Measurements from ENCODE around the gene PPP2R2B.

The PPP2R2B gene

DNA sequence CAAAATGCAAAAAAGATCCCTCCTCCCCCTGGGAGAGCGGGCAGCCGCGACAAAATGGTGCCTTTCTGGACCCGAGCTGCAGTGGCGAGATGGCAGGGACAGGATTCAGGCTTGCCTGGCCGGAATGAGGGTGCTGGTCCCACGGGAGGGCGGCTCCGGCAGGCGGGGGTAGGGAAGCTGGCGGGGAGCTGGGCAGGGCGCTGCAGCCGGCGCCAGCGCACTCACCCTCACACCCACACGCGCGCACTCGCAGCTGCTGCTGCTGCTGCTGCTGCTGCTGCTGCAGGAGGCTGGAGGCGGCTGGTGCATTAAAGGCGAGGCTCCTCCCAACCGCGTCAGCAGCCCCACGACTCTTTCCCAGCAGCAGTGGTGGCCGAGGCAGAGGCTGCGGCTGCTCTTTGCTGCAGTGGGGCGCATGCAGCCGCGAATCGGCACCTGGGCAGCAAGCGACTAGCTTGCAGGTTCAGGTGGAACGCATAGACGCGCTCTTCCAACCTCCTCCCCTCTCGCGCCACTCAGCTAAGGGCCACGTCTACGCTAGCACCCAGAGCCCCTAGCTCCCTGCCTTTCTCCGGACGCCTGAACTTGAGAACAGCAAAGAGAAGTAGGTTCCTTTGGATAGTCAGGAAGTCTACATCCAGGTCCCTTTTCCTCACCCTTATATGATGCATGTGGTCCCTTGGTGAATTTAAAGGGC is at the start of gene PPP2R2B:
TSS of gene PPP2R2B (minus strand) at position 282 of the 697 bp plus-strand sequence.
- peak; percentile 38 for DNase-seq

DNA sequence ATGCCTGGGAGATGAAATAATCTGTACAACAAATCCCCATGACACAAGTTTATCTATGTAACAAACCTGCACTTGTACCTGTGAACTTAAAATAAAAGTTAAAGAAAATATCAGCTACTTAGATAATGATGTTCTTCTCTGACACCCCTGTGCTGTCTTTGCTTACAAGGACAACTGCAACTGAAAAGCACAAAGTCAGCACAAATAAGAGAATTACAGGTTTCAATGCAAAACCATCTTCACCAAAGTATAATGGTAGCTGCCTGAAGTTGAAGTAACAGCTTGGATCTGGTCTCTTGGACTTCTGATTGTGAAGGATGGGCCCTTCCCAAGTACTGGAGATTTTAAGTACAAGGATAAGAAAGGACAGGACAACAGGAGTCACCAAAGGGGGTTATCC is 45.6 kb upstream of the PPP2R2B start:
- DNase-seq, result no peak

DNA sequence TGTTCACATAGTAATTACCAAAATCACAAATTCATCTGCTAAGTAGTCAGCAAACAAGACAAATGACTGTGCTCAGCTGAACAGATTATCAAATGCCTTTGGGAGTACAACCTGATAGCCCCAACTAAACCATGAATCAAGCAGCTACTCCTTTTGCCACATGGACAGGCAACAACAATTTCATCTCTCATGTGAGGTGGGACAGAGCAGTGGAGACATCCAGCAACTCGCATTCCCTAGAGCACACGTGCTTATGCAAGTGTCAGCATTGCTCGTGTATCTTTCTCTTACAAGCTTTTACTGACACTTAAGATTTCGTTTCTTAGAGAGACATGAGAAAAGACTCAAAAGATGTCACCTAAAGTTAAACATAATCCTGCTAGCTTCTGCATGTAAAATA is 42.7 kb upstream of the PPP2R2B start:
- DNase-seq, result no peak

DNA sequence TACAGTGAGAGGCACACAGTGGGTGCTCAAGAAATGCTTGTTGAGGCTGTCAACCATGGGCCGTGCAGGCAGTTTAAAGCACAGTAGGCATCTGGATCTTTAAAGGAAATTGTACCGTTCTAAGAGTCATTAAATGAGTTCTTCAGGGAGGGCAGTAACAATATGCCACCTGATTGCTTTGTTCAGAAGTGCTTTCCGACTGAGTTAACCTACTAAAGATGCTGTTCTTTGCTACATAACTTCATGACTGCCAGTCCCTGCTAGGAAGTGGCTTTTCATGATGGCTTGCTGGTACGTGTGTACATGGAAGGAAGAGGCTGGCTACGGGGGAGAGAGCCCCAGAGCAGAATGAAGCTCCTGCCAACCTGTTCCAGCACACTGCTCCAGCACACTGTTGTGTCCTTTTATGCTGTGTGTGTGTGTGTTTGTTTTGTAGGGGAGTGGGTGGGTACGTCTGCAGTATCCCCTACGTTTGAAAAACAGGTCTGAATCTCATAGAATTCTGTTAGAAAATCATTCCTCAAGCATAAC is 41.9 kb upstream of the PPP2R2B start:
- DNase-seq, result no peak

DNA sequence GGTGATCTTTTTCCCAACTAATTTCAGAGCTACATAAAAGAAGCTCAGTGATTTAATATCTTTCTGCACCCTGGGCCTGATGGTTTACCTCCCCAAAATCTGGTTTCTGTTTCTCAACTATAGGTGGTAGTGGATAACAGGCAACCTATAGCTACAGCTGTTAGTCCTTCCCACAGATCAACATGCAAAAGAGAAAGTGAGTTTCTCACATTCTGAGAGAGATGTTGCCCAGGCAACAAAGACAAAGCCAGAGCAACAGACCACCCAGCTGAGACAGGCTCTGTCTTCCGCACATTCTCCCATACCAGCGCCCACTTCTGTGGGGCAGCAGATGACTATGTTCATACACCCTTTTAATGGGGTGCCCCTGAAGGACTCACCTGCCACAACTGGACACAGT is 40.7 kb upstream of the PPP2R2B start:
- no peak for DNase-seq

DNA sequence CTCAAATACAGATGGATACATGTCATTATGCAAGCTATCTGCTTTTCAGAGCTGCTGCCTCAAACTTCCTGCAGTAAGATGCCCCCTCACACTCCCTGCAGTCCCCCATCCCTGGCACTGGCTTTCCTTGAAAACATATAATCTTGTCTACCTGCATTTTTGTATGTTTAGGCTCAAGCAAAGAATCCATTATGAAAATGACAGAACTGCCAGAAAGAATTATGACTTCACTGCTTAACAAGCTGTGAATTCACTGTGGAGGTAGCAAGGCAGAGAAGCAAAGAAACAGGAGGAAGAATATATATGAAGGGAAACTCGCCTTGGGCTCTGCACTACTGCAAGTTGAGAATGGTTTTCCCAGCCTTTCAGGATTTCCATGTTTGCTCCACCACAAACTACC is 39.4 kb upstream of the PPP2R2B start:
- no peak for DNase-seq

DNA sequence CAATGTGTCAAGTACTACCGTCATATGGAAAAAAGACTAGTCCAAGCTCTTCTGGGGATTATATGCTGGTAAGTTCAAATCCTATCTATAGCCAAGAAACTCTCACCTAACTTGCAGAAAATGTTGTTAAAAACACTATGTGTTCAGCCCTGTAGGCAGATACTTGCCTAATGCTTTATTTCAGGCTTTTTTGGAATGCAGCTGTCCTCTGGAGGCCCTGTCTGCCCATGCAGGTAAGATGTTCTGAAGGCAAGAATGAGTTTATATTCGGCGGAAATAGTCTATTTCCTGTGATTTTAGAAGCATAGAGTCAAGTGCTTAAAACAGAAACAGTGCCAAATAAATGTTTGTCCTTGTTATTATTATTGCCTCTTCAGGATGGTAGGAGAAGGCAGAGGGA is 34.3 kb upstream of the PPP2R2B start:
- DNase-seq, result no peak

DNA sequence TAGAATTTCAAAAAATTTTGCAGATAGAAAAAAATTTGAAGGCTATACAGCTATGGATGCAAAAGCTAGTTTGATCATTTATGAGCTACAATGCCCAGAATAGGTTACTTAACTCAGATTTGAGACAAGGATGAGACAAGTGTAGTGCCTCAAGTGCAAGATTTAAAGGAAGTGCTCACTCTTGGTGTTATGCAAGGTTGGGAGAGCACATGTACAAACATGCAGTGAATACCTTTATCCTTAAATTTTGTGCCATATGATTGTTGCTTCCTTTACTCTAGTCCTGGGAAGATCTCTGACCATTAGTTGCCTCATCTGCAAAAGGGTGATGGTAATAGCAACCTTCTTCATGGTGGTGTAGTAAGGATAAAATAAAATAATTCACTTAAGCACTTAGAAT is 31.7 kb upstream of the PPP2R2B start:
- no peak for DNase-seq

DNA sequence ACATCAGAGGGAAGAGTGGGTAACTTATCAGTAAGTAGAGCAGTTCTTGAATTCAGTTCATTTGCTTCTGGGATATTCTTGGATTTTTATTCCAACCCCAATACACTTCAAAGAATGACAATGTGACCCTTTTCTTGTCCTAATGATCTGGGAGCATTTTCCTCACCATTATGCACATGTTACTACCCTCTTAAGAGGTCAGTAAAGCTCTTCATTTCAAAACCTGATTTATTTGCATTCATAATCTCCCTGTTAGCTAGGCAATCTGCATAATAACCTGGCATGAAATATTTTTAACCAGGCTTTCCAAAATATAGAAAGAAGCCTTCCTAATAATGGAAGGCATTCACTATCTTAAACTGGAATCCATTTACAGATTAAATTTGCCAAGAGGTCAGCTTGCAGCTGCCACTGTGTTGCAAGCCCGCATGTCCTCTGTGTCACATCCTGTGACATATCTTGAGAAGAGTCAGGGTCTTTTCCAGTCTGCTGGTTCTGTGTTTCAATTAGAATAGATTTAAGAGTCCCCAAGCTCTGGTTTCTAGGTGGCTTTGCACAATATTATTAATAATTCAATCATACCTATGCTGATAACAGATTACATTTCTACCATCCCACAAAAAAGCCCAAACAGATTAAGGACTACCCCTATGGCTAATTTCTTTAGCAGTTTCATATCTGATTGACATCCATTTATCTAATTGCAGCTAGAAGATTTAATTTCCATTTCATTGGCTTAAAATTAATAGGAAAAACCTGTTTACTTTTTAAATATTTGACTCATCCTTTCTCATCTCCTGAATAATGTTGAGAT is 30.9 kb upstream of the PPP2R2B start:
- DNase-seq, result no peak

DNA sequence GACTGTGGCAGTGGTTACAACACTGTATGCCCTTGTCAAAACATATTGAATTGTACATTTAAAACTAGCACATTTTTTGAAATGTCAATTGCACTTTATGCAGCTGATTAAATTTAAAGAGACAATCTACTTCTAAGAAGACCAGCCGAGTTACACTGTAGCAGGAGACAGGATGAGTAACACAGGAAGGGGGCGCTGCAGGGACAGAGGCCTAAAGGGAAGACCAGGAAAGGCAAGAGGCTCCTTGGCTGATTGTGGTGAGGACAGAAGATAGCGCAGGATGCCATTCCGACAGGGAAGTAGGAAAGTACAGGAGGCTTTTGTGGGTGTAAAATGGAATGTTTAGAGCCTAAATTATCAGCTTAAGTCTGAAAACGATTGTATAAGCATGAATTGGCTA is 28.2 kb upstream of the PPP2R2B start:
- no peak for DNase-seq

DNA sequence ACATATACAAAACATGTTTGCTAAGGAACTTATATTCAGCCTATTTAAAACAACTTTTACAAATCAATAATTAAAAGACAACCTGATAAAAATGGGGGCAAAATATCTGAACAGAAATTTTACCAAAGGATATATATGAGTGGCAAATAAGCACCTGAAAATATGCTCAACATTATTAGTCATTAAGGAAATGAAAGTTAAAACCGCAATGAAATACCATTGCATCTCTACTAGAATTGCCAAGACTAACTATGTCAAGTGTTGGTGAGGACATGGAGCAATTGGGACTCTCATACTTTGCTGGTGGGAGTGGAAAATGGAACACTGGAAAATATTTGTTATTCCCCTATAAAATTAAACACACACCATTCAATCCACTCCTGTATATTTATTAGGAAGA is 26.3 kb upstream of the PPP2R2B start:
- no peak for DNase-seq

DNA sequence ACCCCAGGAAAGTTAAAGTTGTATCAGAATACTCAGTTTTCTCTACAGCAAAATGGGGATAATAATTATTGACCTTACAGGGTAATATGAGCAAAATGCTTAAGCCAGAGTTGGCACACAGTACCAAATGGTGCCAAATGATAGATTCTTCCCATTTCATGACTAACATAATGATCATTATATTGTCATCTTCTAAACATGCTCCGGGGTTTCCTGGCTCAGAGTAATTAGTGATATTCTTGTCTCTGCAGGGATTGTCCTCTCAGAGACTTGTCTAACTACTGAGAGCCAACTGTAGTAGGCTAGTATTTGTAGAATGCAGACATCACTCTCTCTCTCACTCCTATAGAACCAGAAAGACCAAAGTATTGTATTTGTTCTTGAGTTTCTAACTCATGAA is 25.2 kb upstream of the PPP2R2B start:
- no peak for DNase-seq

DNA sequence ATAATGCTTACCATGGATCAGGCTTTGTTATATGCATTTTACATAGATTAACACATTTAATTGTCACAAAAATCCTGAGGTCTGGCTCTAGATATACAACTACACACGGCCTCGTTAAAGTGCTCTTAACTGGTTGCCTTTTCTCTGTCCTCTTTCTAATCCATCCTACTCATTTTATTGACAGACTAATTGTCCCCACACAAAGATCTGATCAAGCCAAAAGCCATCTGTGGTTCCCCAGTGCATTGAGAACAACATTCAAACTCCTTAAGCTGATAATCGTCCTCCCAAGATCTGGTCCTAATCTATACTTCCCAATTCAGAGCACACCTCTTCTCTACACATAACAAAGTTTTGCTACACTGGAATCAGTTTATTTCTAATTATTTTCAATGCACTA is 23.9 kb upstream of the PPP2R2B start:
- no peak for DNase-seq

DNA sequence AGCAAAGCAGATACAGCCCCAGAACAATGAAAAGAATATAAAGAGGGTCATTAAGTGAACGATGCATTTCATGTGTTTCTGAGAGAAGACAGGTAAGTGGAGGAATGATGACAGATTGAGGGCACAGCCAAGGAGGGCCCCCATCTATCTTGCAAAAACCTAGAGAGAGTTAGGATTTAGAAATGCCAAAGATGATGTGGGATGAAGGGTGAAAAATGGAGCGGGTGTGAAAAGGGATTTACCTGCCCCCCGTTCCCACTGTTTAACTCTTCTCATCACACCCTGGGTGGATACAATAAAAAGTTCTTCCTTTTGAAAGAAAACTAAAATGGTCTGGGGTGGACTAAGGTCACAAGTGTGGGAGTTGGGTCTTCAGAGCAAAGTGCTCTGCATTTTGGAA is 18.5 kb upstream of the PPP2R2B start:
- DNase-seq, result no peak

DNA sequence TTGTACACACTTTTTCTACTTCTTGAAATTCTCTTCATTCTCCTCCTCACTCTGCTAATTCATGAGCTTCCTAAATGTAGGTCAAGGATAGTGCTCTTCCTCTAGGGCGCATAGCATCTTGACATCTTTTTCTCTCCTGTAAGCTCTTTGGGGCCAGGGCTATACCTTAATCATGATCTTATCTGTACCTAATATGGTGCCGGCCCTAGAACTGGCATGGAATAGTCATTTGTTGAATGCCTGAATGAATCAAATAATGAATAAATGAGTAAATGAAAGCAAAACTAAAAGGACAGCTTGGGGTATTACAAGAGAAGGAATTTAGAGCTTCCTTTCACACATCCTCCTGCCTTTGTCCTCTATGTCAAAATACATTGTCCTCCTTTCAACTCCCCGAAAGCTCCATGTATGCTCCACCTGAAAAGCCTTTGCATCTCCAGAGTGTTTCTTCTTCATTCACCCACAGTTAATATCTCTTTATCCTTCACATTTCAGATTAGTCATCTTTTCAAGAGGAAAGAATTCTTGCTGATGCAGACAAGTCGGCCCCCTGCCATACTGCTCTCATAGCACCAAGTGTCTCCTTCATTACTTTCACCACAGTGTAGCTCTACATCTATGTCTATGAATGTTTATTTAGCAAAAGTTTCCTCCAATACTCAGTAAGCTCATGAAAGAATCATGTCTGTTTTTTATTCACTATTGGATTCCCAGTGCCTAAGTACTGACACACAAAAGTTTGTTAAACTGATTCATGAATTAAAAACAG is 16.4 kb upstream of the PPP2R2B start:
- no peak for DNase-seq

DNA sequence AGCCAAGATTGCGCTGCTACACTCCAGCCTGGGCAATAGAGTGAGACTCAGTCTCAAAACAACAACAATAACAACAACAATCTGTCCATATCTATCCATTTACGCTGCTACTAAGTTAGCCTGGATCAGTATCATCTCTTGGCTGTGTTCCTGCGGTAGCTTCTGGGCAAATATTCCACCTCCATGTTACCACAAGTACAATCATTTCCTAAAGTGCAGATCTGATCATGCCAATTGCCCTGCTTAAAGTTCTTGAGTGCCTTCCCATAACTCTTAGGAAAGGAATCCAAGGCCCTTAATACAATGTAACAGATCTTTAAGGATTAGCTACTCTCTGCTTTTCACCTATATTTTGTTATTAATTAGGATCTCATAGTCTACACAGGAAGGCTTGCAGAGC is 15.4 kb upstream of the PPP2R2B start:
- DNase-seq, result no peak

DNA sequence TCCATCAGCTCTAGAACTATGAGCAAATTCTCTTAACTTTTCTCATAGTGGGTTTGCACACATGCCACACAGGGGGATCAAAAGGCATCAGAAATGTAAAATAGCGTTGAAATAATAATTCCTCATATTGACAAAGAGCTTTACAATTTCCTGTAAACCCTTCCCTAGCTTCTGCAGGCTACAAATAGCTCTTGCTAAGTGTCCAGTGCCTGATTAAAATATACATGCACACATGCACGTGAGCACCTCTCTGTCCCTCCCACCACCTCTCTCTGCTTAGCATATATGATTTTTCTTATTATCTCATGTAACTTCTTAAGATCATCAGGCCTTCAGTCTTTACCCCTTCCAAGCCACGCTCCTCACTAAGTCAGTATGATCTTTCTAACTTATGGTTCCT is 13.7 kb upstream of the PPP2R2B start:
- DNase-seq, result no peak

DNA sequence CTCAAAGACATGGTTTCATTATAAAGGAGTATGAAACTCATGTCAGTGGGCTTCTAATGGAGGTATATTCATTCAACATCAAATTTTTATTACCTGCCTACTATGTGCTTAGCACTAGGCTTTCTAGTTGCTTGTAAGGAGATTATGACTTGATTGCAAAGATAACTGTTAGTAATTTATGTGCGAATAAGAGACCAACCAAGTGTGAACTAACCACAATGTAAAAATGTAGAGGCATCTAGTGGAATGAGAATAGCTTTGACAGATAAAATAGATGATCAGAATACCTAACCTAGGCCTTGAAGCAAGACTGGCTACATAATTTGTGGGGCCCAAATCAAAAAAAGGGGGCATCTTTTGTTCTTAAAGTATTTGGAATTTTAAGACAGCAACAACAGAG is 13.0 kb upstream of the PPP2R2B start:
- no peak for DNase-seq

DNA sequence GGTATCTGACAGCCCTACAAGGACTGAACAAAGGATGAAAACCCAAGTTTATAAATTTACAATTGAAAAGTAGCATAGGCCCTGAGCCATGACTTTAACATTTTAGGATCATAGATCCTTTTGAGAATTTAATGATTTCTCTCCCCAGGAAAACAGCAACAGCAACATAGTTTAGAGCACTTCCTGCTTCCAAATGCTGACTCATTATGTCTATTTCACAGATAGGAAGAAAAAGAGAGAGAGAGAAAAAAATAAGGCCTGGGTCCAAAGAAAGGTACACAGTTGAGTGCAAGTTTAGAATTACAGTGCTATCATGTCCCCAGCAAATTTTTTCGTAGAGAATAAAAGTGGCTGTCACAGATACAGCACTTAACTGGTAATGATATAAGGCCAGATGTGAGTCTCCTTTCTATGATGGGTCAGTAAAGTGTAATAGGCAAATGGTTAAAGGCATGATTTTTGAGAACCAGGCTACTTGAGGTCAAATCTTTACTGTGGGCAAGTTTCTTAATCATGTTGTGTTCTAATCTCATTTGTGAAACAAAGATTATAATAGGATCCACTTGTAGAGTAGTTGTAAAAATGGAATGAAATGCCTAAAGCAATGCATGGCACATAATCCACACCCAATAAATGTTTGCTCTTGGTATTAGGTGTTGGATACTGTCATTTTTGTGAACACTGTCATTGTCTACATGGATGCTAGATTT is 12.3 kb upstream of the PPP2R2B start:
- no peak for DNase-seq

DNA sequence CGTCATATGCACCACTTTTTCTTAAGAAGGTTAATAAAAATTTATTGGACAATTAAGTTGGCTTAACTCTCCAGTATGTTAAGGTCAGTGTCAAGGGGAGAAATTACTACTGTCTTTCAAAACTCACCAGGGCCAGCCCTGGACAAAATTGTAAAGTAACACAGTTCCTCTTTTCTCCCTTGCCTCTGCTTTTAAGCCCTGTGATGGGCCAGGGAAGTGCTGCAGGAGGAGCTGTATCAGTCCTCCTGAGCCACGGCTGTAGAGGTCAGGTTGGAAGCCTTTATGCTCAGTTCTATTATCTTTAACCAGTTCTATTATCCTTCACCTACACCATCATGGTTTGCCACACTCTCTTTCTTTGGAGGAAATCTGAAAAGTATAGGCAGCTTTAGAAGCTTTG is 11.5 kb upstream of the PPP2R2B start:
- no peak for DNase-seq

DNA sequence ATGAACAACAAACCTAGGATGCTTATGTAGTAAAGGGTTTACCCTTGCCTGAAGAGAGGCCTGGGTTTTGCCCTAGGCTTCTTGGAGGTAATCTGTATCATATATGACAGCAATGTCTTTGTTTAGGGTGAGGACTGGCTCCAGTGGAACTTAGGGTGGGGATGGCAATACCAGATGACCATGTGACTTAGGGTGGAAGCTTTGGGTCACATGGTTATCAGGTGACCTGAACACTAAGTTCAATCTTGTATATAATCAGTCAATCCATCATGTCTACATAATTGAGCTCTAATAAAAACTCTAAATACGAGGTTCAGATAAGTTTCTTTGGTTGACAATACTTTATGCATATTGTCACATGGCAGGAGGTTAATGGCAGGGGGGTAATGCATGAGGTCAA is 10.6 kb upstream of the PPP2R2B start:
- DNase-seq, result no peak

DNA sequence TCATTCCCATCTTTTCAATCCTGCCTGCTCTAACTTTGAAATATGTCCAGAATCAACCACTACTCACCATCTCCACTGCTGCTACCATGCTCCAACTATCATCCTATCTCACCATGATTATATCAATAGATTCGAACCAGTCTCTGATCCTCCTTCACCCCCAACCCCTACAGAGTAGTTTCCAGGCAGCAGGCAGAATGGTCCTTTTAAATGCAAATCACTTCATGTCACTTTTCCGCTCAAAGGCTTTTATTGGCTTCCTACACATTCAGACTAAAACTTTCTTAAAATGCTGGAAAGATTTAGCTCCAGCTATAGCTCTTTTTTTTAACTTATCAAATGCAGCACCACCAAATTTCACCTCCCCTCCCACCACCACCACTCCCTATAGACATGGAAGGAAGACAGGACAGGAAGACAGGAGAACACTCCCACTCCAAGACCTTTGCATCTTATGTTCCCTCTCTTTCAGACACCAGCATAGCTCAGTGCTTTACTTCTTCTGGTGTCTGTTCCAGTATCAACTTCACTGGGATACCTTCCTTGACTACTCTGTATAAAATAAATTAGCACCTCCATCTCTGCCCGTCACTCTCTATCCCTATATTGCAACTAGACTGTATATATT is 9.9 kb upstream of the PPP2R2B start:
- no peak for DNase-seq
